Transverse colon (tissue), 3 donors: Measurements from ENCODE around the gene DCAF12L1.

Source experiments
- CTCF ChIP-seq, 5 experiments: fragments of 200-600 bp in 3 of 5; fragments of 450-650 bp in 2 of 5; sonication (generic) in 3 of 5; IDR thresholded peaks; 1 replicate in 2 of 5; 2 replicates in 3 of 5; pipeline ENCODE4 v1.5.1; 2016 to 2017; ENCODE audit warnings: antibody characterized with exemption in 5 of 5, inconsistent platforms in 3 of 5, mild to moderate bottlenecking in 2 of 5, moderate library complexity in 1 of 5
- POLR2A ChIP-seq: fragments of 450-650 bp; IDR thresholded peaks from one replicate; pipeline ENCODE4 v1.6.1; 2016; ENCODE audit warnings: antibody characterized with exemption, mild to moderate bottlenecking, moderate library complexity

DNA sequence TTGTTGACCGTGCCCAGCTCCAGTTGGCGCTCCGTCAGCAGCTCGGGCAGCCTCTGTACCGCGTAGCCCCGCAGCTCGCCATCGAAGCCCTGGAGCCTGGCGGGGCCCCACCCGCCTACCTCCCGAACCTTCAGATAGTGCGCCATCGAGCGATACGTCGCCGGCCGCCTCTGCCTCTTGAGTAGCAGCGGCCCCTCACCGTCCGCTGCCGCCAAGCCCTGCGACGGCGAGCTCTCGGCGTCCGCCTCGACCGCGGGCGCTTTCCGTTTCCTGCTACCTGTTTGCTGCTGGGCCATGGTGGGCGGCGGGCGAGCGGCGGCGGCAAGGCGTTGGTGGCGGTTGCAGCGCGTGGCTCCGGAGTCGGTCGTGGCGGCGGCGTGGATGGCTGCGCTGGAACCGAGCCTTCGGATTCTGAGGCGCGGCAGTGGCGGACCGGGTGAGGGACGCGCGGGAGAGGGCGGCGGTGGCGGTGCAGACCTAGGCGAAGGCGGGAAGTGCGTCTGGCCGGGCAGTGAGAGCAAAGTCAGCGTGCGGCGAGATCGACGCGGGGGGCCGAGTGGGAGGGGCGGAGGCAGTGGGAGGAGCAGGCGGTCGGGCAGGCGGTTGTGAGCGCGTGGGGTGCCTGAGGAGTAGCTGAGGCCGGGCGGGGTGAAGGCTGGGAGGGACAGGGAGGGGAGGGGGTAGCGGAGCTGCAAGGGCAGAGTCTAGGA lies at the start of gene DCAF12L1:
- no peak for TF ChIP-seq POLR2A
- TF ChIP-seq CTCF (IDR thresholded peaks at IDR 0.05): no peak
